Duodenal mucosa (tissue), 2 donors: ENCODE measurements around the gene MTSS2.

Source experiments
- H3K27ac ChIP-seq: one replicate; pipeline ENCODE4 v1.7.0; 2013; ENCODE audit warnings: low read depth, low read length
- H3K27me3 ChIP-seq, 2 donors: one replicate each; pipeline ENCODE4 v1.7.0; 2013; ENCODE audit warnings: low read length in 2 of 2, control low read depth in 1 of 2; ENCODE audit not compliant: insufficient read depth in 2 of 2, control insufficient read depth in 1 of 2
- H3K36me3 ChIP-seq, 2 donors: one replicate each; pipeline ENCODE4 v1.7.0; 2013; ENCODE audit warnings: low read length in 2 of 2, control low read depth in 1 of 2; ENCODE audit not compliant: insufficient read depth in 2 of 2, control insufficient read depth in 1 of 2
- H3K4me1 ChIP-seq, 2 donors: one replicate each; pipeline ENCODE4 v1.7.0; 2013; ENCODE audit warnings: low read length in 2 of 2, control low read depth in 1 of 2; ENCODE audit not compliant: insufficient read depth in 2 of 2, control insufficient read depth in 1 of 2
- H3K4me3 ChIP-seq, 2 donors: one replicate each; pipeline ENCODE4 v1.7.0; 2013; ENCODE audit warnings: low read length in 2 of 2, low read depth in 1 of 2
- H3K9ac ChIP-seq, 2 donors: one replicate each; pipeline ENCODE4 v1.7.0; 2013; ENCODE audit warnings: low read length in 2 of 2, low read depth in 1 of 2
- H3K9me3 ChIP-seq, 2 donors: one replicate each; pipeline ENCODE4 v1.7.0; 2013; ENCODE audit warnings: low read length in 2 of 2, control low read depth in 1 of 2; ENCODE audit not compliant: control insufficient read depth in 1 of 2

Gene MTSS2

GRCh38 chr16:70642633-70643032, 43.2 kb downstream of the MTSS2 start:
- Histone ChIP-seq H3K27ac (no peak overlapping the region), H3K27me3 (no peaks in the 10 kb centered on the region), H3K4me1 (no peaks in the 10 kb centered on the region), H3K36me3 (no peaks in the 10 kb centered on the region), H3K9me3 (no peaks in the 10 kb centered on the region), H3K9ac (no peak overlapping the region), H3K4me3 (no peak overlapping the region)

GRCh38 chr16:70638814-70639792, 46.8 kb downstream of the MTSS2 start:
- no peak overlapping the region for H3K9ac ChIP-seq
- H3K4me1 ChIP-seq = no peaks in the 10 kb centered on the region
- no peaks in the 10 kb centered on the region for H3K27me3 ChIP-seq
- no peaks in the 10 kb centered on the region for H3K36me3 ChIP-seq
- no peak overlapping the region for H3K4me3 ChIP-seq
- no peak overlapping the region for H3K27ac ChIP-seq
- no peaks in the 10 kb centered on the region for H3K9me3 ChIP-seq
